NCI-H82 treated with DMSO at 0.1 percent for 48 hours (cell line): ENCODE results near the gene MFSD6L.
"Not testable (repeated sequence)": the region's sequence is repeated elsewhere in the genome, so short reads cannot be mapped to it uniquely, and the experiment has no call there.

Experiments
- DNase-seq: peaks from one replicate; lab custom pipeline; 2025; ENCODE audit not compliant: unreplicated experiment; lab: John Stamatoyannopoulos, UW

The MFSD6L gene

GRCh38 chr17:8826808-8827435 is 27.8 kb upstream of the MFSD6L start:
- no peak for DNase-seq

- DNase-seq: no peak
These were observed 26.6 kb upstream of the MFSD6L start for GRCh38 chr17:8825802-8826201.

- no peak for DNase-seq
These were observed 24.1 kb upstream of the MFSD6L start for GRCh38 chr17:8823279-8823678.

DNA sequence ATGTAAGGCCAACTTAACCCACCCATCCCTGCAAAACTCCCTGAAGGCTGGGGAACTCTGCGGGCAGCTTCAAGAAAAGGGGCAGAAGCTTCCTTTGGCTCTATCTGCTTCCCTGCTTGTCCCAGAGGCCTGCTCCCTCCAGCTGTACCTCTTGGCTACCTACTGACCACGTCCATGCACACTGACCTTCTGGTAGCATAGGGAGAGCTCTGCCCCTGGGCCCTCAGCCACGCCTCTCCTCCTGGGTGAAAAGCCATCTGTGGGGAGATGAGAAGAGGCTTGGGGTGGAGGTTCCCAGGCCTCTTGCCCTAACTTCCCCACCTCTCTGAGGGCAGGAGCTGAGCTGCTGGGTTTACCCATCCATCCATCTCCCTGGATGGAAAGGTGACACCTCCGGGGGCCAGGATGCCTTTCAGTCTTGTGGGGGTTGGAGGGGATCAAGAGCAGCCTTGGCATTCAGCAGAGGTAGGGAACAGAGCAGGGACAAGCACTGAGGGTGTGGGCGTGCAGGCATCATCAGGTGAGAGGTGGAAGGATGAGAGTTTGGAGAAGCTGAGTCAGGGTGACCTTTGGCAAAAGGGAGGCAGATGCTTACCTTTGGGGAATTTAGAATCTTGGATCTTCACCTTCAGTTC is 23.4 kb upstream of the MFSD6L start:
- DNase-seq: no peak

DNA sequence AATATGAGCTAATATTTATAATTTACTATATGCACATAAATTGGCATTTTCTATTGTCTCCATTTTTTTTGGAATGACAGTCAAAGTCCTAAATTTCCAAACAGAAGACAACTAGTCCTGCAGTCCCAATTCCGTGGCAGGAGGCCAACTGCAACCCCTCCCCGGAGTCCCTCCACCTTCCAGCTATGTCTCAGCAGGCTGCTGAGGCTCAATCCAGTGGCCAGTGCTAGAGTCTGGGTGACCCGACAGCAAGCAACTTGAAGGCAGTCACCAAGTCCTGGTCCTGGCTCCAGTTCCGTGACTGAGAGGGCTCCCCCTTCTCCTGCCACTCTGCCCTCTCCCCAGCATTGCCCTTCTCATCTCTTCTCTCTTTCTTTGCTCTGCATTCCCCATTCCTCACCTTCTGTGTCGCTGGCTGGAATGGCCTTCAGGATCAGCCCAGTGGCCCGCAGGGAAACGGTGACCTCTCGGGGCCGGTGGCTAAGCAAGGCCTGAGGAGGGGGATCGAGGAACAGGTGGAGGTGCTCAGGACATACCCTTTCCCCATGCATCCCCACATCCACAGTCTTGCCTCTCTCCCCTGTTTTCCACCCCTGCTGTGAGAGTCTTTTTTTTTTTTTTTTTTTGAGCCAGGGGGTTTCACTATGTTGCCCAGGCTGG is 22.4 kb upstream of the MFSD6L start:
- DNase-seq: no peak

- DNase-seq: no peak
These were observed 21.3 kb upstream of the MFSD6L start for GRCh38 chr17:8820311-8821010.

- DNase-seq: no peak
These were observed 19.6 kb upstream of the MFSD6L start for GRCh38 chr17:8818654-8819330.

DNA sequence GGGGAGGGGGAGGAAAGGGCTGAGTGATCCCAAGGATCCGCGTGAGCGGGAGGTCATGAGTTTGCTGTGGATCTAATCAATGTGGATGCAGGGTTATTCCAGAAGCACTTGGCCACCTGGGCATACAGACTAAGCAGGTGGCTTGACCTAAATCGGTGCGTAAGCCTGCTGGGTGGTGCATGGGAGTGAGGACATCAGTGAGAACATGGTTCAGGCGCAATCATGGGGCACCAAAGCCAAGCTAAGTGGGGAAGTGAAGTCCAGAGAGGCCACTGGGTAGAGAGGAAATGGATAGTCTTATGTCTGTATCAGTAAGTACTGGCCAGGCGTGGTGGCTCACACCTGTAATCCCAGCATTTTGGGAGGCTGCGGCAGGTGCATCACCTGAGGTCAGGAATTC is 18.9 kb upstream of the MFSD6L start:
- no peak for DNase-seq

GRCh38 chr17:8806926-8807550 is 7.9 kb upstream of the MFSD6L start:
- no peak for DNase-seq

GRCh38 chr17:8806253-8806925 is 7.2 kb upstream of the MFSD6L start:
- DNase-seq: no peak

GRCh38 chr17:8805396-8805795 is 6.2 kb upstream of the MFSD6L start:
- DNase-seq: not testable (repeated sequence)

- DNase-seq: no peak
These were observed 4.6 kb upstream of the MFSD6L start for GRCh38 chr17:8803531-8804420.

GRCh38 chr17:8801135-8801840 is 2.1 kb upstream of the MFSD6L start:
- DNase-seq: no peak

- DNase-seq: no peak
These were observed 1.5 kb upstream of the MFSD6L start for GRCh38 chr17:8800656-8801055.

GRCh38 chr17:8799570-8800212 is 526 bp upstream of the MFSD6L start:
- DNase-seq: no peak

DNA sequence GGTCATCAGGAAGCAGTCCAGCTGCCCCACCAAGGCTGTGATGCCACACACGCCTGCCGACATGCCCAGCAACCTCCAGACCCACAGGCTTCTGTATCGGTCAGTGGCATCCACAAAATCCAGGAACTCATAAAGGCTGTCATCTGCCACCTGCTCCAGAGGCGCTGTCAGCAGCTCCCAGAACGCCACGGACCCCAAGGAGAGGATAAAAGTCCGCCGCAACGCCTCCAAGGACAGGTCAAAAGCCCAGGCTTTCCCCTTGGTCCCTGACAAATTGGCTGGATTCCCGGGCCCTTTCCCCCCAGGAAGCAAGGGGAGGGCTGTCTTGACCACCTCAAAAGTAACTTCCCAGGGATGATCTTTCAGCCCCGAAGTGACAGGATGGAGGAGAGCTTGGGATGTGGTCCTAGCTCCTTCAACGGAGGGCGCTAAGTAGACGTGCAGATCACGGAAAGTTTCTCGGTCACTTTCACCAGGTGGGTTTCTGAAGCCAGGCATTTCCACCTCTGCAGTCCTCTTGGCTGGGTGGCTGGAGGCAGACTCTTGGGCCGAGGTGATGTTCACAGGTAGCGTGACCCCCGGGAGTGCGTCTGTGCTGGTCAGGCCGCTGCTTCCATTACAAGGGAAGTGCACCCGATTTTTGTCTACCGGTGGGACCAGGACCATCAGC is 854 bp downstream of the MFSD6L start:
- DNase-seq: no peak

GRCh38 chr17:8797621-8798175 is 1.5 kb downstream of the MFSD6L start:
- DNase-seq: no peak
